Erythroblast (primary cell): ENCODE data around the gene KIF5C.

Source experiments
- DNase-seq, 2 experiments: peaks; one replicate each; lab custom pipeline; 2025; lab: John Stamatoyannopoulos, UW
- GATA1 ChIP-seq: IDR thresholded peaks from 2 replicates; pipeline ENCODE4 v1.6.1; 2011; ENCODE audit warnings: low read depth, mild to moderate bottlenecking, control low read depth, low read length, moderate library complexity
- POLR2A ChIP-seq: IDR thresholded peaks from 2 replicates; pipeline ENCODE4 v1.6.1; 2011; ENCODE audit warnings: mild to moderate bottlenecking, low read length

Gene KIF5C

DNA sequence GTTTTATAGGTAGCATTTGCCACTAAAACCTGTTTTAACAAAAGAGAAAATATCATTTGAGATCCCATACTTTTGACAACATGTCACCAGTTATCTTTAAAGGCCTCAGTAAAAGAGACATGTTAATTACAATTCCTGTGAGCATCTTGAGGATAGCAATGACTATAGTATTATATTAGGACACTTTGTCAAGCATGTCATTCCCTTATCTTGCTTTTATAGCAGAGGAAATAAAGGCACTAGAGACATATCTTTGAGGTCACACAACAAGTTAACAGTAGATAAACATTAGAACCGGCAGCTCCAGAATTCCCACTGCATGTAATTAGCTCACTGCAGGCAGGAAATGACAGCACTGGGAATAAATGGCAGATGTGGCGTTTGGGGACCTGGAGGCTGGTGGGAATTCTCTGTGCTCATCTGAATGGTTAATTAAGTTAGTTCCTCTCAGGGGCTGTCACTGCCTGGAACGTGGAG is 189.4 kb downstream of the KIF5C start:
- no peak for DNase-seq

GRCh38 chr2:149064856-149065630 is 190.0 kb downstream of the KIF5C start:
- TF ChIP-seq GATA1 (no peak), POLR2A (no peak)
- DNase-seq = no peak

More for the DNA sequence above, 189.4 kb downstream of the KIF5C start:
- TF ChIP-seq POLR2A (no peak), GATA1 (no peak)

DNA sequence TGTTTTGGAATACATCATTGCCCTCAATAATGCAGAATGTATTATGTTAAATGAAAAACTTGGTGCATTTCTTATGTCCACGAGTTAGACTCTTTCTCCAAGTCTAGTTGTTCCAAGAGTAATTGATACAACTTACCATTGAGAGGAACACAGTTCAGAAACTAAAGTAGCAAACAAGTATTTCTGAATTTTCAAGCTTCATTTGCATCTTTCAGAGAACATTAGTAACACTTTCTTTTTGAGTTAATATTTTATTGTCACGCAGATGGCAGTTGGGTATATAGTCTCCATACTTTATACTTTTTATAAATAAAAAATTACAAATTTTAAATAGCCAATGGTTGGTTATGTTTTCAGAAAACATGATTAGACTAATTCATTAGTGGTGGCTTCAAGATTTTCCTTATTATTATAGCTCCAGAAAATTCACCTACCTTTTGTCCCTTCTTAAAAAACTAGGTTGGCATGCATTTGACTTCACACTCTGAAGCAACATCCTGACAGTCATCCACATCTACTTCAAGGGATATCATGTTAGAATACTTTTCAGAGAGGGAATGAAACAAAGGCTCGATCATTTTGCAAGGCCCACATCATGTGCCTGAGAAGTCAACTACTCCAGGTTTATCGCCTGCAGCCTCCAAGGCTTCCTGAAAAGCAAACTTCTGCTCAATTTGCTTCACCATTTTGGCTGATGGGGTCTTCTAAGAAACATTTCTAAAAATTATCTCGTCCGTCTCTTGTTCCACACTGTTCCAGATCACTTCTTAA is 193.4 kb downstream of the KIF5C start:
- DNase-seq = no peak
- TF ChIP-seq POLR2A (no peak), GATA1 (no peak)

GRCh38 chr2:149068996-149069888 is 194.2 kb downstream of the KIF5C start:
- no peak for TF ChIP-seq GATA1
- no peak for TF ChIP-seq POLR2A
- DNase-seq = no peak

DNA sequence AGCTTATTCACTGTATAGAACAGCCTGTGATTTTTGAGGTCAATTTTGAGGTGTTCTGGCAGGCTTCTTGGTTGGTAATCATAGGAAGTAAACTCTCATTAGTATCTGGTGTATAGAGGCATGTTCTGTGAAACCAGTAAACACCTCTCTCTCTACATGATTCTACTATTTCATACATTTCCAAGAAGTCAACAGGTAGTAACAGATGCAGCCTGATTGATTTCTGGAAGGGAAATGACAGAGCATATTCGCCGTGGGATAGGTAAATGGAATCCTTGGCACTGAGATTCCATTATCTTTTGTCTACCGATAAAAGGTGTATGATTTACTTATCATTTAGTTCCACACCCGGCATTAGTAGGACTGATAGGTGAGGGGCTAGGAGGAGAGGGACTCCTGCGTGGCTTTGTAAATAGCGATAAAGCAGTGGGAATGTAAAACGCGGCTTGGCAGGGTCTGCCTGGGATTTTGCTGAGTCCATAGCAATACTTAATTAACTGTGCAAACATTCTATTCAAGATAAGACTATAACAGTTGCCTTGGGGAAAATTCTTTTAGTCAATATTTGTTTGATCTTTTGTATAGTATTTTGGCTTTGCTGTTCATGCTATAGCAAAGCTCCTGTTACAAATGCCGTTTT is 195.8 kb downstream of the KIF5C start:
- no peak for DNase-seq
- TF ChIP-seq GATA1 = no peak
- TF ChIP-seq POLR2A = no peak

- no peak for DNase-seq
- no peak for TF ChIP-seq POLR2A
- no peak for TF ChIP-seq GATA1
Measured at GRCh38 chr2:149075105-149075504, 200.1 kb downstream of the KIF5C start.

DNA sequence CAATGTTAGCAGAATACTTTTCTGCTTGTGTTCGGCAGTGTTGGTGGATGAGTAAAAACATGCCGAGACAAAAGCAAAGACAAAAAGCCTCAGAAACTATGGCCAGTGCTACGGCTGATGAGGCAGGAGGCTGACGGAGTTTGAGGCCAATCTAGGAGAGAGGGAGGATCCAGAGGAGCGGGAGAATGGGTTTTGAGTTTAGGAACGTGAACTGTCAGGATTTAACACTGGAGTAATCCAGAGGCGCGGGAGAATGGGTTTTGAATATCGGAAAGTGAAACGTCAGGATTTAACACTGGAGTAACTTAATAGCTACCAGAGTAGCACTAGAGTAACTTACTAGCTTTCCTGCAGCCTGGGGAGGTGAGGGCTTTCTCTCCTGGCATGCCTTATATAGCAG is 200.8 kb downstream of the KIF5C start:
- no peak for DNase-seq
- TF ChIP-seq POLR2A = no peak
- TF ChIP-seq GATA1 = no peak
